Right lobe of liver (tissue), 6 donors: ENCODE data around the gene CCNE1. TPM values are rescaled to one million over a fixed set of nuclear protein-coding genes. Genes with fewer than 3 reads are reported as not detected.
A peak's percentile ranks its signal among the peaks of the same experiment; 100 is the strongest.

Experiments
- ATAC-seq, 4 donors: fragments of 200-7000 bp; cut with Tn5 transposase; one replicate each; pipeline ENCODE4 v1.9.1; 2020; ENCODE audit warnings: mild to moderate bottlenecking in 4 of 4, moderate library complexity in 4 of 4
- DNase-seq, 3 donors: peaks; one replicate each; pipeline ENCODE4 v3.0.0-alpha.2; 2020
- H3K27ac ChIP-seq, 3 donors: fragments of 200-600 bp; one replicate each; pipeline ENCODE4 v1.8.0; 2022
- H3K27me3 ChIP-seq, 2 donors: fragments of 200-600 bp; one replicate each; pipeline ENCODE4 v1.8.0; 2022
- H3K36me3 ChIP-seq, 4 donors: fragments of 200-600 bp; sonication (generic) in 1 of 4; one replicate each; pipeline versions ENCODE4 v1.5.1 to v1.8.0; 2017 to 2022; ENCODE audit warnings: control low read depth in 1 of 4
- H3K4me1 ChIP-seq, 4 donors: fragments of 200-600 bp; sonication (generic) in 1 of 4; one replicate each; pipeline versions ENCODE4 v1.5.1 to v1.8.0; 2017 to 2022; ENCODE audit warnings: control low read depth in 1 of 4
- H3K4me3 ChIP-seq, 3 donors: fragments of 200-600 bp; one replicate each; pipeline ENCODE4 v1.8.0; 2022
- H3K9me3 ChIP-seq, 4 donors: fragments of 200-600 bp; sonication (generic) in 1 of 4; one replicate each; pipeline versions ENCODE4 v1.5.1 to v1.8.0; 2017 to 2022; ENCODE audit warnings: control low read depth in 1 of 4
- POLR2A ChIP-seq: fragments of 450-650 bp; IDR thresholded peaks from one replicate; pipeline ENCODE4 v1.6.1; 2017; ENCODE audit warnings: antibody characterized with exemption, mild to moderate bottlenecking
- WGBS: methylation state at CpG from one replicate; pipeline ENCODE4 v1.1.6; 2018; ENCODE audit warnings: low coverage, low lambda C conversion rate; ENCODE audit not compliant: insufficient coverage; ENCODE audit errors: missing lambda C conversion rate; 5-methylcytosine and 5-hydroxymethylcytosine counted together
- intact Hi-C, 2 donors: fragments of 100-400 bp; cut with DNase I; formaldehyde crosslinking; loops; one replicate each; pipeline versions ENCODE4 v1.11.2 to v1.14.1; 2022
- total RNA-seq, 6 experiments: library from RNA; depleted of rRNA in 2 of 6; stranded (reverse); fragments of >200 nt in 2 of 6; fragmentation: NEBNext Ultra II Directional in 3 of 6; extraction: Animal tissue kit (Norgen Biotek cat#: 25700) in 3 of 6; gene quantifications; one replicate each; pipeline versions ENCODE4 v1.1.0 to v1.2.4, GENCODE V29; 2016 to 2023
- TF ChIP-seq, protein P1 (sequence below), 4 donors: fragments of 200-600 bp in 3 of 4; fragments of 450-650 bp in 1 of 4; IDR thresholded peaks; one replicate each; pipeline versions ENCODE4 v1.5.1 to v1.8.0; 2016 to 2022; ENCODE audit warnings: antibody characterized with exemption in 4 of 4, mild to moderate bottlenecking in 2 of 4
- donor health status: DM: no; HTN: yes; CAD: no.
- donor health status: DM: no; HTN: no; CAD: no.
- donor health status: DM: no; HTN: no; CAD: no.
- donor health status: DM: no; HTN: yes; CAD: no.
- donor health status: DM: no; HTN: yes; CAD: no.

Gene CCNE1
- total RNA-seq, 6 experiments from 2014 or later, result 0.26 to 2.2 (median 0.90) TPM

DNA sequence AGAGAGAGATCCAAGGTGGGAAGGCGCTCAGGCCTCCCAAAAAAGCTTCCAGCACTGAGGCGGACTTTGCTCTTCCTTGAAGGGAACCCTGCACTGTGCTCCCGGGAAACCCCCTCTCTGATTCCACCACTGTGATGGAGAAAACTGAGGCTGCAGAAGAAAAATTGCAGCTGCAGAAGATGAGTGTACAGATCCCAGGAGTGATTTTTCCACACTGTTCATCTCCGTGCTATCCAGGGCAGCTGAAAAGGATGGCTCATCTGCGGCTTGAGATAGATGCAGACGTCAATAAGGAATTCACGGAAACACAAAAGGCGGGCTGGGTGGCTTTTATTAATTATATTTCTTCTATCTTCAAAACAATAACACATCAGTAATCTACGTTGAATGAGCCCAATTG, 26.2 kb downstream of the CCNE1 start:
- no peak for ATAC-seq
- Histone ChIP-seq H3K27me3 (no peaks in the 10 kb centered on the region), H3K36me3 (no peaks in the 10 kb centered on the region), H3K27ac (no peak overlapping the region), H3K4me3 (no peak overlapping the region), H3K9me3 (no peaks in the 10 kb centered on the region), H3K4me1 (no peaks in the 10 kb centered on the region)
- 58% methylated on average over 6 of the region's 9 CpGs for WGBS
- no peak for DNase-seq
- intact Hi-C loops, result no loop called here
- no peak for TF ChIP-seq POLR2A
- TF ChIP-seq, protein P1, sequence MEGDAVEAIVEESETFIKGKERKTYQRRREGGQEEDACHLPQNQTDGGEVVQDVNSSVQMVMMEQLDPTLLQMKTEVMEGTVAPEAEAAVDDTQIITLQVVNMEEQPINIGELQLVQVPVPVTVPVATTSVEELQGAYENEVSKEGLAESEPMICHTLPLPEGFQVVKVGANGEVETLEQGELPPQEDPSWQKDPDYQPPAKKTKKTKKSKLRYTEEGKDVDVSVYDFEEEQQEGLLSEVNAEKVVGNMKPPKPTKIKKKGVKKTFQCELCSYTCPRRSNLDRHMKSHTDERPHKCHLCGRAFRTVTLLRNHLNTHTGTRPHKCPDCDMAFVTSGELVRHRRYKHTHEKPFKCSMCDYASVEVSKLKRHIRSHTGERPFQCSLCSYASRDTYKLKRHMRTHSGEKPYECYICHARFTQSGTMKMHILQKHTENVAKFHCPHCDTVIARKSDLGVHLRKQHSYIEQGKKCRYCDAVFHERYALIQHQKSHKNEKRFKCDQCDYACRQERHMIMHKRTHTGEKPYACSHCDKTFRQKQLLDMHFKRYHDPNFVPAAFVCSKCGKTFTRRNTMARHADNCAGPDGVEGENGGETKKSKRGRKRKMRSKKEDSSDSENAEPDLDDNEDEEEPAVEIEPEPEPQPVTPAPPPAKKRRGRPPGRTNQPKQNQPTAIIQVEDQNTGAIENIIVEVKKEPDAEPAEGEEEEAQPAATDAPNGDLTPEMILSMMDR (IDR thresholded peaks at IDR 0.05), result no peak

DNA sequence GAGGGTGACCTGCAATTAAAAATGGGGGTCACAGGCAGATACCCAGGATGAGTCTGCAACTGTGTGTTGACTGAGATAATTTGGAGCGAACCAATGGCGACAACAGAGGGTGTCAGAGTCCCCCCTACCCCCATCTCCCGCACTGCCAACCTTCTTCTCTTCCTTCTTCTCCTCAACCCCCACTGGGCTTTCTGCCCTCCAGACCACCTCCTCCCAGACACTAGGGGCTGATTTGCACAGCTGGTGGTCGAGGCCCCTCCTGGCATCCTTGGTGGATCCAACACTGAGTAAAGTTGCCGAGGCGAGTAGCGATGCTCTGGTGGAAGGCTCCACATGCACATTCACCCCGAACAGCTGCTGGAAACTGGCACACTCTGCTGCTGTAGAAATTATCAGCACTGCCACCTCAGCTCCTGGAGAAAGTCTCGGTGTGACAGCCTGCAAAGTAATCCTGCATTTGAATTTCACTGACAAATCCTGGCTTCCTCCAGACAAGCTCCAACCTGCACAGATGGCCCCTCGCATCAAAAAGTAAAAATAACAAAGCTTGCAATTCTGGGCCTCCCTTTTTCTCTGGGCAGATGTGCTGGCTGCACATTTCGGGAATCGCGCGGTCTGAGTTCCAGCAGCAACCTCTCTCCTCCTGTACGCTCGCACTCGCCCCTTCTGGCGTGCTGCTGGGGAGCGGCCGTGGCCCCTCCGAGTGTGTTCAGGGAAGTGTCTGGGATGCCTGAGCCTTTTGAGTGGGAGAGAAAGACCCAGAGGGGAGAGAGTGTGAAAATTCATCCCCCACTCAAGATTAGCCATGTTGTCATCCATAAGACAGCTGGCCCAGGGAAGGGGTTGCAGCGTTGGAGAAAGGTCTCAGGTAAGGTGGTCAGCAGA, 28.5 kb downstream of the CCNE1 start:
- Histone ChIP-seq H3K27ac (no peak overlapping the region), H3K9me3 (no peaks in the 10 kb centered on the region), H3K27me3 (no peaks in the 10 kb centered on the region), H3K4me3 (no peak overlapping the region), H3K4me1 (peaks cover 0 to 3% (median 0%) of the 10 kb centered on the region in 4 donors), H3K36me3 (no peaks in the 10 kb centered on the region)
- TF ChIP-seq, protein P1 (IDR thresholded peaks at IDR 0.05), result no peak
- ATAC-seq (no peak), DNase-seq (peak in 1 of 3 donors; percentile 21)
- intact Hi-C loops, result no loop called here
- WGBS, result 52% methylated on average over 7 of the region's 22 CpGs

DNA sequence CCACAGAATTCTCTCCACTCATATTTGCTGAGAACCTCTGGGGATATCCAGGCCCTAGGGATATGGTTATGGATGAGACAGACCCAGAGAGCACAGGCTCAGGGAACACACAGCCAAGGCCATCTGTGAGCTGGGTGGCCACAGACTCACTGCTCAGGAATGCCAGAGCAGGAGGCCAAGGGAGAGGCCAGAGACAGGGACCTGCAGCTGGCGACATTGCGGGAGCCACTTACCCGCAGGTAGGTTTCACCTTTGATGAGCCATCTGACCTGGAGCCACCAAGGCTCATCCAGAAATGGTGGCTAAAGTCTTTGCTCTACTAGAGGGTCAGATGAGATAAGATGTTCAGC, 29.4 kb downstream of the CCNE1 start:
- WGBS, result no CpG with 5 or more reads among the region's 3 CpGs
- intact Hi-C loops, result no loop called here
- no peak for ATAC-seq

DNA sequence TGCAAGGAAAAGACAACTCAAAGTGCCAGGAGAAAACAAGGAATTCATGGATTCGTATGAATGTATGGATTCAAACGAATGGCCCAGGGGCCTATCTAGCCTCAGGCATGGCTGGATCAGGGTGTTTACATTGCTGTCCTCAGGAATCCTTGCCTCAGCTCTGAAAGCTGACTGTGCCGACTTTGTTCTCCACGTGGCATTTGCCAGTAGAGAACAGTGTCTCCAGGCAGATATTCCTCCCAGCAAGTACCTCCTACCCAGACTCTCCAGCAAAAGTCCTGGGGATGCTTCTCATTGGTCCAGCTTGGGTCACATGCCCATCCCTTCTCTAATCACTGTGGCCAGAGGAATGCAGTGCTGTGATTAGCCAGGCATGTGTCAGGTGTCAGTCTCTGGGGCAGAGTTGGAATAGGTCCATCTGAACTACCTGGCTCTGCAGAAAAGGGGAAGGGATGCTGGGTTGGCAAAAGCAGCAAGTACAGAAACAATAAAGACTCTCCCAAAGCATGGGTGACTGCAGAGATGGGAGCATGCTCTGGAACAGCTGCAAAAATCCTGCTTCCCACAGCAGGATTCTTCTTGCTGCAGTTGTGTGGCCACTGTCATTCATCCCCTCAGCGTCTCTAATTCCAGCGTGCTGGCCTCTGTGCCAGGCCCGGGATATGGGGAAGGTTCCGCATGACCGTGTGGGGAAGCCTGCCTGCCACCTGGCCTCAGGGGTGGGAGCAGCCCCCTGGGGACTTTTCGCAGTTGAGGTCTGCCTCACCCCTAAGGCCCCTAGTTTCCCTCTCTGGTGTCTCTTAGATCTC, 30.0 kb downstream of the CCNE1 start:
- 85% methylated on average over 4 of the region's 10 CpGs for WGBS
- intact Hi-C loops, result no loop called here

More for the DNA sequence above, 29.4 kb downstream of the CCNE1 start:
- Histone ChIP-seq H3K36me3 (no peaks in the 10 kb centered on the region), H3K4me1 (peaks cover 0 to 3% (median 0%) of the 10 kb centered on the region in 4 donors), H3K27me3 (no peaks in the 10 kb centered on the region), H3K9me3 (no peaks in the 10 kb centered on the region), H3K27ac (no peak overlapping the region), H3K4me3 (no peak overlapping the region)
- peak in 1 of 3 donors; percentile 17 for DNase-seq
- TF ChIP-seq, protein P1 (IDR thresholded peaks at IDR 0.05), result no peak
- TF ChIP-seq POLR2A, result no peak

More for the DNA sequence above, 30.0 kb downstream of the CCNE1 start:
- TF ChIP-seq, protein P1 (IDR thresholded peaks at IDR 0.05), result no peak
- TF ChIP-seq POLR2A, result no peak
- H3K4me1 ChIP-seq, result peaks cover 0 to 3% (median 0%) of the 10 kb centered on the region in 4 donors
- DNase-seq (peak in 1 of 3 donors; percentile 25), ATAC-seq (no peak)
- H3K9me3 ChIP-seq, result no peaks in the 10 kb centered on the region
- H3K4me3 ChIP-seq, result no peak overlapping the region
- H3K27me3 ChIP-seq, result no peaks in the 10 kb centered on the region
- no peaks in the 10 kb centered on the region for H3K36me3 ChIP-seq
- no peak overlapping the region for H3K27ac ChIP-seq
